Upper lobe of left lung (tissue), 6 donors: ENCODE data around the gene DMAP1. TPM values are rescaled to one million over a fixed set of nuclear protein-coding genes. Genes with fewer than 3 reads are reported as not detected.
A peak's percentile ranks its signal among the peaks of the same experiment; 100 is the strongest.

Experiments used
- ATAC-seq, 2 donors: fragments of 200-7000 bp; cut with Tn5 transposase; one replicate each; pipeline ENCODE4 v1.9.1; 2022; ENCODE audit warnings: mild to moderate bottlenecking in 2 of 2, moderate library complexity in 2 of 2; ENCODE audit not compliant: low FRiP score in 2 of 2
- DNase-seq, 2 donors: peaks; one replicate each; pipeline ENCODE4 v3.0.0-alpha.2; 2019 to 2020
- H3K27ac ChIP-seq, 4 donors: fragments of 200-600 bp; sonication (generic); one replicate each; pipeline ENCODE4 v1.5.1; 2016 to 2019
- H3K27me3 ChIP-seq, 4 donors: fragments of 200-600 bp; sonication (generic); one replicate each; pipeline ENCODE4 v1.5.1; 2017 to 2019
- H3K36me3 ChIP-seq, 4 donors: fragments of 200-600 bp; sonication (generic); one replicate each; pipeline ENCODE4 v1.5.1; 2016 to 2019
- H3K4me1 ChIP-seq, 4 donors: fragments of 200-600 bp; sonication (generic); one replicate each; pipeline ENCODE4 v1.5.1; 2018 to 2019
- H3K4me3 ChIP-seq, 4 donors: fragments of 200-600 bp; sonication (generic); one replicate each; pipeline ENCODE4 v1.5.1; 2017 to 2019; ENCODE audit warnings: mild to moderate bottlenecking in 2 of 4, moderate library complexity in 1 of 4
- H3K9me3 ChIP-seq, 4 donors: fragments of 200-600 bp; sonication (generic); one replicate each; pipeline ENCODE4 v1.5.1; 2018 to 2019
- CTCF ChIP-seq, 6 experiments: fragments of 450-650 bp in 4 of 6; fragments of 200-600 bp in 2 of 6; sonication (generic) in 2 of 6; IDR thresholded peaks; one replicate each; pipeline ENCODE4 v1.5.1; 2016 to 2019; ENCODE audit warnings: antibody characterized with exemption in 6 of 6
- EP300 ChIP-seq, 4 donors: sonication (generic); formaldehyde crosslinking; IDR thresholded peaks; one replicate each; pipeline ENCODE4 v1.5.1; 2017; ENCODE audit warnings: antibody characterized with exemption in 4 of 4, control low read depth in 2 of 4
- POLR2A ChIP-seq, 4 donors: fragments of 450-650 bp; IDR thresholded peaks; one replicate each; pipeline ENCODE4 v1.5.1; 2016 to 2017; ENCODE audit warnings: antibody characterized with exemption in 4 of 4, mild to moderate bottlenecking in 2 of 4
- POLR2AphosphoS5 ChIP-seq, 2 donors: sonication (generic); formaldehyde crosslinking; IDR thresholded peaks; one replicate each; pipeline ENCODE4 v1.5.1; 2017; ENCODE audit warnings: antibody characterized with exemption in 2 of 2
- WGBS, 2 donors: methylation state at CpG; one replicate each; pipeline ENCODE4 v1.1.5; 2017 to 2018; 5-methylcytosine and 5-hydroxymethylcytosine counted together
- total RNA-seq, 6 donors: library from RNA; depleted of rRNA in 4 of 6; stranded (reverse); fragments of >200 nt in 4 of 6; gene quantifications; one replicate each; pipeline versions ENCODE4 v1.1.0 to v1.2.1, GENCODE V29; 2016 to 2021
- donor health status: DM: no; HTN: no; CAD: no; lungs with moderate emphysema.
- donor health status: DM: no; HTN: yes; CAD: no; lungs with severe emphysema.

DMAP1 gene
- total RNA-seq, 6 donors from 2014 or later: 32.1 to 236 (median 39.7) TPM

GRCh38 chr1:44237721-44238457, 24.6 kb downstream of the DMAP1 start:
- peaks cover 0 to 6% (median 3%) of the 10 kb centered on the region in 4 donors for H3K36me3 ChIP-seq
- peak in 4 of 6 experiments; percentile 9 to 32 (median 26) for TF ChIP-seq CTCF (IDR thresholded peaks at IDR 0.05)
- TF ChIP-seq POLR2AphosphoS5 (IDR thresholded peaks at IDR 0.05): no peak
- WGBS, 2 donors: 74 to 79% methylated on average over 20 to 33 of the region's 33 CpGs
- H3K27ac ChIP-seq: peak overlapping the region in 2 of 4 donors; percentile 72 to 81
- DNase-seq (peak; percentile 44 to 88), ATAC-seq (peak in 1 of 2 donors; percentile 77)
- no peaks in the 10 kb centered on the region for H3K9me3 ChIP-seq
- H3K4me3 ChIP-seq: no peak overlapping the region
- H3K4me1 ChIP-seq: peaks cover 8 to 18% (median 10%) of the 10 kb centered on the region in 4 donors
- H3K27me3 ChIP-seq: no peaks in the 10 kb centered on the region

- Histone ChIP-seq H3K4me1 (peaks cover 8 to 18% (median 10%) of the 10 kb centered on the region in 4 donors), H3K4me3 (no peak overlapping the region), H3K9me3 (no peaks in the 10 kb centered on the region), H3K27me3 (no peaks in the 10 kb centered on the region), H3K36me3 (peaks cover 0 to 12% (median 3%) of the 10 kb centered on the region in 4 donors), H3K27ac (peak overlapping the region in 3 of 4 donors; percentile 69 to 81 (median 72))
- TF ChIP-seq EP300 (IDR thresholded peaks at IDR 0.05): no peak
- no peak for TF ChIP-seq POLR2AphosphoS5 (IDR thresholded peaks at IDR 0.05)
- TF ChIP-seq POLR2A (IDR thresholded peaks at IDR 0.05): no peak
- TF ChIP-seq CTCF (IDR thresholded peaks at IDR 0.05): no peak
- WGBS, 2 donors: 77 to 80% methylated on average over 4 of the region's 4 CpGs
- ATAC-seq (no peak), DNase-seq (no peak)
These were observed 25.4 kb downstream of the DMAP1 start for GRCh38 chr1:44238660-44239059.

GRCh38 chr1:44239331-44239960, 26.2 kb downstream of the DMAP1 start:
- ATAC-seq: no peak
- peaks cover 0 to 15% (median 5%) of the 10 kb centered on the region in 4 donors for H3K36me3 ChIP-seq
- H3K27me3 ChIP-seq: no peaks in the 10 kb centered on the region
- H3K9me3 ChIP-seq: no peaks in the 10 kb centered on the region
- peak in 1 of 2 donors; percentile 50 for DNase-seq
- peaks cover 8 to 18% (median 10%) of the 10 kb centered on the region in 4 donors for H3K4me1 ChIP-seq
- peak overlapping the region; percentile 65 to 81 (median 70) for H3K27ac ChIP-seq
- TF ChIP-seq CTCF (IDR thresholded peaks at IDR 0.05) (no peak), POLR2AphosphoS5 (IDR thresholded peaks at IDR 0.05) (no peak), POLR2A (IDR thresholded peaks at IDR 0.05) (no peak), EP300 (IDR thresholded peaks at IDR 0.05) (no peak)
- no peak overlapping the region for H3K4me3 ChIP-seq
- WGBS, 2 donors: 46 to 52% methylated on average over 8 of the region's 8 CpGs

- Histone ChIP-seq H3K36me3 (peaks cover 0 to 15% (median 5%) of the 10 kb centered on the region in 4 donors), H3K9me3 (no peaks in the 10 kb centered on the region), H3K4me3 (no peak overlapping the region), H3K27me3 (no peaks in the 10 kb centered on the region), H3K4me1 (peaks cover 8 to 18% (median 10%) of the 10 kb centered on the region in 4 donors), H3K27ac (peak overlapping the region; percentile 65 to 81 (median 70))
- ATAC-seq (peak in 1 of 2 donors; percentile 21), DNase-seq (no peak)
- 73 to 88% methylated on average over 3 of the region's 3 CpGs for WGBS, 2 donors
- TF ChIP-seq POLR2AphosphoS5 (IDR thresholded peaks at IDR 0.05) (peak; percentile 37 to 73), POLR2A (IDR thresholded peaks at IDR 0.05) (no peak), CTCF (IDR thresholded peaks at IDR 0.05) (no peak), EP300 (IDR thresholded peaks at IDR 0.05) (peak in 2 of 4 donors; percentile 20 to 76)
These were observed 26.7 kb downstream of the DMAP1 start for GRCh38 chr1:44239961-44240371.
